Kidney (tissue), 14 donors: ENCODE measurements around the gene ZNF516. TPM values are rescaled to one million over a fixed set of nuclear protein-coding genes. Genes with fewer than 3 reads are reported as not detected.

Source experiments
- DNase-seq, 5 donors: peaks; one replicate each; pipeline ENCODE4 v3.0.0-alpha.2; 2013 to 2020
- FAIRE-seq: peaks from 2 replicates; lab custom pipeline; 2012; peaks lifted over from hg19 to GRCh38; lab: Jason Lieb, UNC
- H3K27ac ChIP-seq, 2 donors: one replicate each; pipeline ENCODE4 v1.7.0; 2013; ENCODE audit warnings: low read depth in 2 of 2, low read length in 2 of 2, inconsistent platforms in 1 of 2
- H3K27me3 ChIP-seq: one replicate; pipeline ENCODE4 v1.7.1; 2013; ENCODE audit warnings: low read length, inconsistent platforms; ENCODE audit not compliant: control insufficient read depth, insufficient read depth
- H3K36me3 ChIP-seq, 3 donors: one replicate each; pipeline versions ENCODE4 v1.7.0 to v1.7.1; 2013; ENCODE audit warnings: low read length in 3 of 3, control low read depth in 1 of 3, inconsistent platforms in 1 of 3; ENCODE audit not compliant: insufficient read depth in 3 of 3, control insufficient read depth in 2 of 3
- H3K4me1 ChIP-seq, 3 donors: one replicate each; pipeline versions ENCODE4 v1.7.0 to v1.7.1; 2013; ENCODE audit warnings: low read length in 3 of 3, inconsistent platforms in 1 of 3, low read depth in 1 of 3; ENCODE audit not compliant: control insufficient read depth in 2 of 3, insufficient read depth in 2 of 3
- H3K4me3 ChIP-seq, 3 donors: one replicate each; pipeline versions ENCODE4 v1.7.0 to v1.8.1; 2013; ENCODE audit warnings: low read length in 3 of 3, control low read depth in 1 of 3, inconsistent platforms in 1 of 3
- H3K9ac ChIP-seq, 3 donors: one replicate each; pipeline versions ENCODE4 v1.7.0 to v1.7.1; 2013; ENCODE audit warnings: low read length in 3 of 3, control low read depth in 1 of 3, inconsistent platforms in 1 of 3
- H3K9me3 ChIP-seq, 3 donors: one replicate each; pipeline versions ENCODE4 v1.7.0 to v1.7.1; 2013; ENCODE audit warnings: low read length in 3 of 3, control low read depth in 1 of 3, inconsistent platforms in 1 of 3; ENCODE audit not compliant: control insufficient read depth in 2 of 3, insufficient read depth in 1 of 3
- intact Hi-C: fragments of 100-400 bp; cut with DNase I; formaldehyde crosslinking; loops from one replicate; pipeline ENCODE4 v1.11.1; 2022
- polyA plus RNA-seq: library from polyadenylated mRNA; stranded (reverse); fragments of 350-450 nt; fragmentation: Illumina TruSeq; extraction: RNeasy Lipid Tissue Mini Kit (QIAGEN cat#74804); gene quantifications from one replicate; pipeline ENCODE4 v1.2.3, GENCODE V29; 2014; ENCODE audit warnings: low read depth, low replicate concordance; ENCODE audit not compliant: insufficient read depth
- total RNA-seq: library from RNA; stranded (reverse); fragmentation: NEBNext Ultra II Directional; extraction: Animal tissue kit (Norgen Biotek cat#: 25700); gene quantifications from one replicate; pipeline ENCODE4 v1.2.1, GENCODE V29; 2021
- TF ChIP-seq, protein P1 (sequence below): IDR thresholded peaks from 3 replicates; pipeline ENCODE4 v1.5.1; 2012; ENCODE audit warnings: mild to moderate bottlenecking, moderate library complexity, borderline replicate concordance; ENCODE audit not compliant: insufficient read depth; ENCODE audit errors: extremely low read depth
- donor health status: control.
- donor health status: control.
- donor health status: control.
- donor health status: control.
- donor health status: control.
- donor health status: DM: yes; HTN: yes; CAD: no.
- donor health status: Normal renal cell carcinoma (clear cell type).

ZNF516 gene
- total and polyA plus RNA-seq, 2 donors from 2014 or later, result 6.7 to 28.7 TPM

DNA sequence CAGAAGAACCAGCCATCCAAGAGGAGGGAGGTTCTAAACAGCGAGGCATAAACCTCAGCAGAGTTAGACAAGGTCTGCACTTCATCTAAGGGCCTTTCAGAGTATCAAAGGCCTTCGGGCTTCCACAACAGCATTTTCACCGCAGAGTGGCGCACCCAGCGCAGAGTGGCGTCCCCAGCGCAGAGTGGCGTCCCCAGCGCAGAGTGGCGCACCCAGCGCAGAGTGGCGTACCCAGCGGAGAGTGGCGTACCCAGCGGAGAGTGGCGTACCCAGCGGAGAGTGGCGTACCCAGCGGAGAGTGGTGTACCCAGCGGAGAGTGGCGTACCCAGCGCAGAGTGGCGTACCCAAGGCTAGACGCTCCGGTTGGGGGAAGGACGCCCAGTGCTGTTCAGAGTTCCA lies 137.9 kb downstream of the ZNF516 start:
- DNase-seq (no peak), FAIRE-seq (no peak)
- Histone ChIP-seq H3K27me3 (no peaks in the 10 kb centered on the region), H3K4me1 (peaks cover 0 to 4% (median 0%) of the 10 kb centered on the region in 3 donors), H3K36me3 (peaks cover 5 to 15% (median 12%) of the 10 kb centered on the region in 3 donors), H3K4me3 (no peak overlapping the region), H3K9ac (no peak overlapping the region), H3K9me3 (no peaks in the 10 kb centered on the region), H3K27ac (no peak overlapping the region)
- TF ChIP-seq, protein P1, sequence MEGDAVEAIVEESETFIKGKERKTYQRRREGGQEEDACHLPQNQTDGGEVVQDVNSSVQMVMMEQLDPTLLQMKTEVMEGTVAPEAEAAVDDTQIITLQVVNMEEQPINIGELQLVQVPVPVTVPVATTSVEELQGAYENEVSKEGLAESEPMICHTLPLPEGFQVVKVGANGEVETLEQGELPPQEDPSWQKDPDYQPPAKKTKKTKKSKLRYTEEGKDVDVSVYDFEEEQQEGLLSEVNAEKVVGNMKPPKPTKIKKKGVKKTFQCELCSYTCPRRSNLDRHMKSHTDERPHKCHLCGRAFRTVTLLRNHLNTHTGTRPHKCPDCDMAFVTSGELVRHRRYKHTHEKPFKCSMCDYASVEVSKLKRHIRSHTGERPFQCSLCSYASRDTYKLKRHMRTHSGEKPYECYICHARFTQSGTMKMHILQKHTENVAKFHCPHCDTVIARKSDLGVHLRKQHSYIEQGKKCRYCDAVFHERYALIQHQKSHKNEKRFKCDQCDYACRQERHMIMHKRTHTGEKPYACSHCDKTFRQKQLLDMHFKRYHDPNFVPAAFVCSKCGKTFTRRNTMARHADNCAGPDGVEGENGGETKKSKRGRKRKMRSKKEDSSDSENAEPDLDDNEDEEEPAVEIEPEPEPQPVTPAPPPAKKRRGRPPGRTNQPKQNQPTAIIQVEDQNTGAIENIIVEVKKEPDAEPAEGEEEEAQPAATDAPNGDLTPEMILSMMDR, result no peak
- intact Hi-C loops, result no loop called here

DNA sequence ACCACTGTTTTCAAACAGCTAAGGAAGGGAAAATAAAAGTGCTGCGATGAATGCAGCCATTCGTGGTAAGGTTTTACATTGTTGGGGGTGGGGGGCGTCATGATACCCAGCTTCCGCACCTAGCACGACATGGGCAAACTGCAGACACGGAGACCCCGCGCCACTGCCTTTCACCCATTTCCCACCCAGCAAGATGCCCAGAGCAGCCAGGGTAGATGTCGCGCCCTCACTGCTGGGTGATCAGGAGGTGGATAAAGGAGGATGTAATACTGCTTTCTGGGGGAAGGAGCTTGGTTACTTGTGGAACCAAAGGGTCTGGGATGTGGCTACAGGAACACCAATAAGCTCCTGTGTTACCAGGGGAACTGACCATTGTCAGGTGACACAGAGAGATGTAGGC lies 138.4 kb downstream of the ZNF516 start:
- Histone ChIP-seq H3K9me3 (no peaks in the 10 kb centered on the region), H3K36me3 (peaks cover 5 to 13% (median 9%) of the 10 kb centered on the region in 3 donors), H3K9ac (no peak overlapping the region), H3K27me3 (no peaks in the 10 kb centered on the region), H3K27ac (no peak overlapping the region), H3K4me3 (no peak overlapping the region), H3K4me1 (peaks cover 0 to 7% (median 0%) of the 10 kb centered on the region in 3 donors)
- DNase-seq, result no peak
- no peak for FAIRE-seq
- intact Hi-C loops, result no loop called here
- TF ChIP-seq, protein P1, result no peak

DNA sequence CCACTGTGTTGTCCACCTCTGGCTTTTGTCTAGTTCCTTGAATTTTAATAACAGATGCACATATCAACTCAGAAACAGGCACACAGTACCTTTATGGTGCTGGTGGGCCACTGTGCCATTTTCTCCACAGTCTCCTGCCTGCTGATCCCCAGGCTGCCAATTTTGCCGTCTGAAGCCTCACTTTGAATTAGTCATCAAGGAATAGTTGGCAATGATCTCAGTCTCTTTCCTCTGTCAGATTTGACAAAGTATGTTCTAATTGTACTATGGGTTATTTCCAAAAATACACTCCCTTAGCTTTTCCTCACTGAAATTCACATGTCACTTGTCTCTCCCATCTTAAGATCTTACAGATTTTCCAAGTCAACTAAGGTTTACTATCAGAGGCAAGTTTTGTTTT lies 140.7 kb downstream of the ZNF516 start:
- no peak overlapping the region for H3K27ac ChIP-seq
- intact Hi-C loops, result no loop called here

More for the DNA sequence above, 140.7 kb downstream of the ZNF516 start:
- H3K9me3 ChIP-seq, result no peaks in the 10 kb centered on the region
- H3K4me3 ChIP-seq, result no peak overlapping the region
- H3K27me3 ChIP-seq, result no peaks in the 10 kb centered on the region
- FAIRE-seq, result no peak
- no peak overlapping the region for H3K9ac ChIP-seq
- peaks cover 0 to 7% (median 0%) of the 10 kb centered on the region in 3 donors for H3K4me1 ChIP-seq
- peaks cover 5 to 7% (median 5%) of the 10 kb centered on the region in 3 donors for H3K36me3 ChIP-seq
- TF ChIP-seq, protein P1, result no peak
- DNase-seq, result no peak
